Astrocyte (in vitro differentiated cells and primary cell): Measurements from ENCODE around the gene DNAJC8. TPM values are rescaled to one million over a fixed set of nuclear protein-coding genes. Genes with fewer than 3 reads are reported as not detected.
A peak's percentile ranks its signal among the peaks of the same experiment; 100 is the strongest.

Experiments
- DNase-seq: peaks from one replicate; pipeline ENCODE4 v3.0.0-alpha.2; 2010; ENCODE audit warnings: low read depth
- FAIRE-seq: peaks from 2 replicates; lab custom pipeline; 2011; peaks lifted over from hg19 to GRCh38; lab: Jason Lieb, UNC
- H2AFZ ChIP-seq: 2 replicates; pipeline ENCODE4 v1.6.0; 2012; ENCODE audit warnings: low read depth, low read length, inconsistent platforms
- H3K27ac ChIP-seq: 2 replicates; pipeline ENCODE4 v1.5.1; 2011; ENCODE audit warnings: low read depth, low read length, inconsistent platforms
- H3K27me3 ChIP-seq: 2 replicates; pipeline ENCODE4 v1.6.0; 2011; ENCODE audit warnings: low read length, inconsistent platforms; ENCODE audit not compliant: insufficient read depth
- H3K36me3 ChIP-seq: 2 replicates; pipeline ENCODE4 v1.5.1; 2011; ENCODE audit warnings: low read length, inconsistent platforms; ENCODE audit not compliant: insufficient read depth
- H3K4me1 ChIP-seq: 2 replicates; pipeline ENCODE4 v1.5.1; 2011; ENCODE audit warnings: low read length, inconsistent platforms; ENCODE audit not compliant: insufficient read depth
- H3K4me2 ChIP-seq: 2 replicates; pipeline ENCODE4 v1.6.0; 2012; ENCODE audit warnings: low read length, inconsistent platforms
- H3K4me3 ChIP-seq: 2 replicates; pipeline ENCODE4 v1.5.1; 2011; ENCODE audit warnings: low read depth, mild to moderate bottlenecking, low read length, inconsistent platforms; ENCODE audit not compliant: insufficient read depth
- H3K79me2 ChIP-seq: 2 replicates; pipeline ENCODE4 v1.6.0; 2012; ENCODE audit warnings: mild to moderate bottlenecking, low read length, inconsistent platforms; ENCODE audit not compliant: insufficient read depth
- H3K9ac ChIP-seq: 2 replicates; pipeline ENCODE4 v1.6.0; 2012; ENCODE audit warnings: mild to moderate bottlenecking, low read length, inconsistent platforms
- H3K9me3 ChIP-seq: 2 replicates; pipeline ENCODE4 v1.5.1; 2012; ENCODE audit warnings: low read depth, mild to moderate bottlenecking, low read length, inconsistent platforms; ENCODE audit not compliant: insufficient read depth
- H4K20me1 ChIP-seq: 2 replicates; pipeline ENCODE4 v1.6.0; 2012; ENCODE audit warnings: low read length, inconsistent platforms; ENCODE audit not compliant: insufficient read depth
- H3K27ac Mint-ChIP-seq: one replicate; pipeline ENCODE4 v1.8.0; 2021; ENCODE audit warnings: mild to moderate bottlenecking, mixed read lengths; ENCODE audit not compliant: unreplicated experiment
- H3K27me3 Mint-ChIP-seq: one replicate; pipeline ENCODE4 v1.8.0; 2021; ENCODE audit warnings: low read depth, mixed read lengths; ENCODE audit not compliant: unreplicated experiment
- H3K36me3 Mint-ChIP-seq: one replicate; pipeline ENCODE4 v1.8.0; 2021; ENCODE audit warnings: low read depth, mixed read lengths; ENCODE audit not compliant: unreplicated experiment
- H3K4me1 Mint-ChIP-seq: one replicate; pipeline ENCODE4 v1.8.0; 2021; ENCODE audit warnings: low read depth, mixed read lengths; ENCODE audit not compliant: unreplicated experiment
- H3K4me3 Mint-ChIP-seq: one replicate; pipeline ENCODE4 v1.8.0; 2021; ENCODE audit warnings: mild to moderate bottlenecking, moderate library complexity, mixed read lengths; ENCODE audit not compliant: unreplicated experiment
- H3K9me3 Mint-ChIP-seq: one replicate; pipeline ENCODE4 v1.8.0; 2021; ENCODE audit warnings: mild to moderate bottlenecking, mixed read lengths; ENCODE audit not compliant: unreplicated experiment
- EZH2 ChIP-seq: IDR thresholded peaks from 2 replicates; pipeline ENCODE4 v1.6.1; 2012; ENCODE audit warnings: mild to moderate bottlenecking, low read length, inconsistent platforms; ENCODE audit not compliant: insufficient read depth
- total RNA-seq: library from RNA; stranded (reverse); gene quantifications from 2 replicates; pipeline ENCODE4 v1.2.1, GENCODE V29; 2021
- TF ChIP-seq, protein P1 (sequence below): IDR thresholded peaks from 2 replicates; pipeline ENCODE4 v1.5.1; 2011; ENCODE audit warnings: low read depth, mild to moderate bottlenecking, inconsistent platforms, low read length, moderate library complexity; ENCODE audit not compliant: insufficient read depth

The DNAJC8 gene
- total RNA-seq, 1 donor from 2014 or later: 91.3 TPM

DNA sequence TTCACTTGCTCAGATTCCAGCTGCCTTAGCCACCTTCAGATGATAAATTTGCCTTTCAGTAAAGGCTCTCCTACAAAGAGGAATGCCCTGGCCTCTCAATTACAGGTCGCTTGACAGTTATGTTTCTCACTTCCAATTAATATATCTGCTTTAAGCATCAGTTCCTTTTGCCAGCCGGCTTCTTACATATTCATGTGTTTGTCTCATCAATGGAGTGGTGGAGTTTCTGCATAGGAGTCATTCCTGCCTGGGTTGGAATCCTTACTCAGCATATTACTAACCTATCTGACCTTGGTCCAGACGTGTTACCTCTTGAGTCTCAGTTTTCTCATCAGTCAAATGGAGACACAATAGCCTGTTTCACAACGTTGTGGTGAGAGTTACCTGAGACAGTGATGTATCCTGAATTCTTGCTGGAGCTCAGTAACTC, 17.1 kb upstream of the DNAJC8 start:
- no peaks in the 10 kb centered on the region for H3K27me3 ChIP-seq
- no peak overlapping the region for H2AFZ ChIP-seq
- no peaks in the 10 kb centered on the region for H3K27me3 Mint-ChIP-seq
- no peak overlapping the region for H3K4me3 ChIP-seq
- H3K27ac ChIP-seq: no peak overlapping the region
- H3K9ac ChIP-seq: no peak overlapping the region
- no peak for TF ChIP-seq EZH2
- TF ChIP-seq, protein P1, sequence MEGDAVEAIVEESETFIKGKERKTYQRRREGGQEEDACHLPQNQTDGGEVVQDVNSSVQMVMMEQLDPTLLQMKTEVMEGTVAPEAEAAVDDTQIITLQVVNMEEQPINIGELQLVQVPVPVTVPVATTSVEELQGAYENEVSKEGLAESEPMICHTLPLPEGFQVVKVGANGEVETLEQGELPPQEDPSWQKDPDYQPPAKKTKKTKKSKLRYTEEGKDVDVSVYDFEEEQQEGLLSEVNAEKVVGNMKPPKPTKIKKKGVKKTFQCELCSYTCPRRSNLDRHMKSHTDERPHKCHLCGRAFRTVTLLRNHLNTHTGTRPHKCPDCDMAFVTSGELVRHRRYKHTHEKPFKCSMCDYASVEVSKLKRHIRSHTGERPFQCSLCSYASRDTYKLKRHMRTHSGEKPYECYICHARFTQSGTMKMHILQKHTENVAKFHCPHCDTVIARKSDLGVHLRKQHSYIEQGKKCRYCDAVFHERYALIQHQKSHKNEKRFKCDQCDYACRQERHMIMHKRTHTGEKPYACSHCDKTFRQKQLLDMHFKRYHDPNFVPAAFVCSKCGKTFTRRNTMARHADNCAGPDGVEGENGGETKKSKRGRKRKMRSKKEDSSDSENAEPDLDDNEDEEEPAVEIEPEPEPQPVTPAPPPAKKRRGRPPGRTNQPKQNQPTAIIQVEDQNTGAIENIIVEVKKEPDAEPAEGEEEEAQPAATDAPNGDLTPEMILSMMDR: no peak
- H3K9me3 Mint-ChIP-seq: no peaks in the 10 kb centered on the region
- H3K27ac Mint-ChIP-seq: peak overlapping the region; percentile 98
- H3K36me3 Mint-ChIP-seq: no peaks in the 10 kb centered on the region
- no peaks in the 10 kb centered on the region for H3K36me3 ChIP-seq
- H3K9me3 ChIP-seq: no peaks in the 10 kb centered on the region
- peaks cover 33% of the 10 kb centered on the region for H3K4me1 ChIP-seq
- H3K4me1 Mint-ChIP-seq: peaks cover 26% of the 10 kb centered on the region
- no peak for DNase-seq
- FAIRE-seq: no peak
- no peak overlapping the region for H3K4me3 Mint-ChIP-seq
- peaks cover 3% of the 10 kb centered on the region for H3K79me2 ChIP-seq
- H4K20me1 ChIP-seq: no peaks in the 10 kb centered on the region
- H3K4me2 ChIP-seq: no peak overlapping the region

- peaks cover 33% of the 10 kb centered on the region for H3K4me1 ChIP-seq
- no peaks in the 10 kb centered on the region for H3K9me3 ChIP-seq
- Mint-ChIP-seq H3K36me3 (no peaks in the 10 kb centered on the region), H3K9me3 (no peaks in the 10 kb centered on the region), H3K27ac (peak overlapping the region; percentile 98), H3K4me1 (peaks cover 26% of the 10 kb centered on the region), H3K27me3 (no peaks in the 10 kb centered on the region), H3K4me3 (no peak overlapping the region)
- DNase-seq (peak; percentile 65), FAIRE-seq (no peak)
- no peak overlapping the region for H3K4me3 ChIP-seq
- H2AFZ ChIP-seq: peak overlapping the region; percentile 78
- H4K20me1 ChIP-seq: no peaks in the 10 kb centered on the region
- H3K79me2 ChIP-seq: peaks cover 3% of the 10 kb centered on the region
- H3K36me3 ChIP-seq: no peaks in the 10 kb centered on the region
- no peak overlapping the region for H3K27ac ChIP-seq
- TF ChIP-seq EZH2: no peak
- TF ChIP-seq, protein P1: no peak
- H3K4me2 ChIP-seq: peak overlapping the region; percentile 87
- H3K9ac ChIP-seq: peak overlapping the region; percentile 40
- H3K27me3 ChIP-seq: no peaks in the 10 kb centered on the region
Measured at GRCh38 chr1:28249013-28249865, 16.4 kb upstream of the DNAJC8 start.
